HG02938 (cell line): Measurements from ENCODE around the gene DGCR6L.
"Not testable (repeated sequence)": the region's sequence is repeated elsewhere in the genome, so short reads cannot be mapped to it uniquely, and the experiment has no call there.

Experiments
- ATAC-seq: cut with Tn5 transposase; IDR thresholded peaks from one replicate; pipeline ENCODE4 v1.9.1; 2021; ENCODE audit warnings: mild to moderate bottlenecking, moderate library complexity; ENCODE audit not compliant: unreplicated experiment

DGCR6L gene

GRCh38 chr22:20278726-20279490, 41.0 kb downstream of the DGCR6L start:
- not testable (repeated sequence) for ATAC-seq

DNA sequence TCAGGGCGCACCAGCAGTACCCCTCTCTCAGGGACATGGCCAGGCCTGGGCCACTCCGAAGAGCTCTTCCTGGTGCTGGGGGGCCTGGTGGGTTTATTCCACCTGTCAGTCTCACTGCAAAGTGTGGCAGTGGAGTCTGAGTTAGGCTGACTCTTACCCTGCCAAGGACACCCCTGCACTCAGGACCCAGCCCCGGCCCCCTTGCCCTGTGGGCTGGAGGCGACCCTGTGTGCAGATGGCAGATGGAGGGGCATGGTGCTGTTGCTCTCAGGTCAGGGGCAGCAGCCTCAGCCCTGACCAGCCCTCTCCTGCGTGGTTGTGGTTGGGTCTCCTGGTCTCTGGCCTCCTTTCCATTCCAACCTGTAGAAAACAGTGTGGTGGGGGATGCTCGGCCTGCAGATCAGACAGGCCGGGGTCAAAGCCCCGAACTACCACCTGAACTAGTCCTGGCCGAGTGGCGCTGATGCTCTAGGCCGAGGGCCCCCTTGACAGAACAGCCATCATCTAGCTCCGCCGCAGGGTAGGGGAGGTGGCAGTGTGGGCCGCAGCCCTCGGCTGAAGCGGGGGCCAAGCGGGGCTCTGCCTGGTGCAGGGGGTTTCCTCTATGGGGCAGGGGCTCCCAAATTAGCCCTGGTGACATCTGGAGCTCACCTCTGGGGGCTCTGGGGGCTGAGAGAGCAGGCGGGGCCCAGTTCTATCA, 41.8 kb downstream of the DGCR6L start:
- ATAC-seq = not testable (repeated sequence)

GRCh38 chr22:20276468-20276867, 43.4 kb downstream of the DGCR6L start:
- ATAC-seq = no peak

DNA sequence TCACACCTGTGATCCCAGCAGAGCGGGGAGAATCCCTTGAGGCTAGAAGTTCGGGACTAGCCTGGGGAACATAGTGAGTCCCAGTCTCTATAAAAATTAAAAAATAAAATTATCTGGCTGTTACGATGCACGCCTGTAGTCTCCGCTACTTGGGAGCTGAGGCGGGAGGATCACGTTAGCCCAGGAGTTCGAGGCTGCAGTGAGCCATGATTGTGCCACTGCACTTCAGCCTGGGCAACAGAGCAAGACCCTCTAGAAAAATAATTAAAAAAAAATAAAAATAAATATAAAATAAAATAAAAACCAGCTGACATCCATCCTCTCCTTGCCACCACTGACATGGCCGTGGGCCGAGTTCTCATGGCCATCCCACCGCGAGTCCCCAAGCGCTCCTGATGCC, 44.0 kb downstream of the DGCR6L start:
- no peak for ATAC-seq

DNA sequence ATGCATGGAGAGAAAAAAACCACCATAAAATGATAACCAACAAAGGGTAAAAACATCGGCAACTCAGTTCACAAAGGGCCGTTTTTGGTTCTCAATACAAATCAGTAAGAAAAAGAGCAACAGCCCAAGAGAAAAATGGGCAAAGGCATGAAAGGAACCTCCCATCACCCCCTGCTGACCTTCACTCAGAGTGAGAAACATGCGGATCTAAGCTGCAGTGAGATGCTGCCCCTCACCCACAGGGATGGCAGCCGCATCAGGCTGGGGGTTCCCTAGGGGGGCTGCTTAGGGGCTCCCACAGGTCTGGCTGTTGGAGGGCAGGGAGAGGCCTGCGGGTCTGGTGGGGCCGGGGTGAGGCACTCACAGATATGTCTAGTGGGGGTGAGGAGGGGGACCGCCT, 44.5 kb downstream of the DGCR6L start:
- ATAC-seq = not testable (repeated sequence)

DNA sequence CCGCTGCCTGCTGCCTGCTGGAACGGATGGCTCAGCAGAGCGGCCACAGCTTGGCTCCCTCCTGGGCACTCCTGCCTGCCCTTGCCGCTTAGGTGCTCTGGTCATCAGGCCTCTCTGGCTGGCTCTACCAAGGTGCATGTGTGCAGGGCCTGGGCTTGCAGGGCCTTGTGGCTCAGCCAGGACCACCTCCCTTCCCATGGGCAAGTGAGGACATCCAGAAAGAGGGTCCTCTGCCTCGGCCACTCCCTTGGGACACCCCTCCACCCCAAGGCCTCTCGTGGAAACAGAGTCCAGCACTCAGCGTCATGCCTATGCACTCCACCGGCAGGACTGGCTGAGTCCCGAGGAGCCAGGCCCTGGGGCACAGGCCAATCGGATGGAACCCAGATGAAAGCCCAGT, 45.5 kb downstream of the DGCR6L start:
- ATAC-seq = not testable (repeated sequence)

GRCh38 chr22:20273758-20274181, 46.1 kb downstream of the DGCR6L start:
- no peak for ATAC-seq

GRCh38 chr22:20272700-20273099, 47.2 kb downstream of the DGCR6L start:
- no peak for ATAC-seq

DNA sequence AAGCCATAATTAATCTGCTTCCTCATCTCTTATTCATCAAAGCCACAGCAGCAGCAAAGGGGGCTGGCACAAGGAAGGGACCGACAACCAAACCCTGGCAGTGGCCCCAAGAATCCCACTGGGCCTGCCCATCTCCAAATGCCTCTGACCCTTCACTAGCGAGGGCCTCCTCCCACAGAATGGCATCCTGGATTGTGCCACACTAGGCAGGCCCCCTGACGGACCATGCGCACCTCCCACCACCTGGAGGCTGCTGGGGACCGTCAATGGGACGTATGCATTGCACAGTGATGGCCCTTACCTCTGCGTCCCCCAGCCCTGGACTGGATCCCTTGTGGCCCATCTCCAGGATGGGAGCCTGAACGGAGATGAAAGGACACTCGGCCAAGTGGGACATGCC, 47.7 kb downstream of the DGCR6L start:
- no peak for ATAC-seq

GRCh38 chr22:20271114-20271994, 48.5 kb downstream of the DGCR6L start:
- ATAC-seq = no peak

DNA sequence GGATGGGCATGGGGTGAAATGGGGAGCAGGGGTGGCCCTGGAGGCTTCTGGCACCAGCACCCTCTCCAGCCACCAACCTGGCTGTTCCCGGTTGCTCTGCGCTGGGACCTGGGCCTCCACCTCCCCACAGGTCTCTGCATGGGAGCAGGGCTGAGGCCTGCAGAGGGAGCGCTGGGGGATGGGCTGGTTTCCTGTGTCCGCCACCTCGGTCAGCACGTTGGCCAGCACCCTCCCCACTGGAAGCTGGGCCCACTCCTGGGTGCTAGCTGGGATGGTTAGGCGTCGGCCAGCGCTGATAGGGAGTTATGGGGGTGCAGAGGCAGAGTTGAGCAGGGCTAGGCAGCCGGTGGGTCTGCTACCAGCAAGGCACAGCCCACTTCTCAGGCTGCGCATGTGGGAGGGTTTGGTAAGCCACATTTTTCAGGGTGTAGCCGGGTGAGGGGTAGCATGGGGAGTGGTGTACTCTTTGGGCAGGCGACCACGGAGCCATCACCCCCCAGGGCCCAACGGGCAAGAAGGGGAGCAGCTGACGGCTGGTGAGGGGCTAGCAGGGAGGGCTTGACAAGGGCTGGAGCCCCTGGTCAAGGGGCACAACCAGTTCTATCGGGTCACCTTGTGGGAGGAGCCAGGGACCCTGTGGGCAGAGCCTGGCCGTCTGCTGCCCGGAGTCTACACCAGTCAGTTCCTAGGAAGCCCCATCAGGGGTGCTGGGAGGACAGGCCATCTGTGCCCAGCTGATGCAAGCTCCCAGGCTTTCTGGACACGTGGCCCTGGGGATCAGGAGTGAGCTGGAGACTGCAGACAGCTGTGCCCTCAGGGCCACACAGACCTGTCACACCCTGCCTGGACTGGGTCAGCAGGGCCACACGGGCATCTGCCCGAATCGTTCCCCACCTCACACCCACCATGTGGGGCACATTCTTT, 49.4 kb downstream of the DGCR6L start:
- ATAC-seq = not testable (repeated sequence)

DNA sequence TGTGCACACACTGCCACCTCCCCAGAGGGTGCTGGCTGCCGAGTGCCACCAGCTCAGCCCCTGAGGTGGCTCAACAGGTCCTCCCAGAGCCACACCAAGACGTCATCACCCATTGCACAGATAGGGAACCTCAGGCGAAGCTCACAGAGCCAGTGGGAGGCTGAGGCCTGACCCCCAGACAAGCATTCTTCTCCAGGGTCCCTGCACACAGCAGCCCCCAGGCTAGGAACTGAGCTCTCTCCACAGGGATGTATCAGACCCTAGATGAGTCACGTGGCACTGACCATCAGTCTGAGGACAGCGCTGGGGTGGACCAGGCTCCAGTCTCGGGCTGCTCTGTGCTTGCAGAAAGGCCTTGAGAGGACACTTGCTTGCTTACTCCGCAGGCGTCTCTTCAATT, 50.2 kb downstream of the DGCR6L start:
- ATAC-seq = not testable (repeated sequence)

DNA sequence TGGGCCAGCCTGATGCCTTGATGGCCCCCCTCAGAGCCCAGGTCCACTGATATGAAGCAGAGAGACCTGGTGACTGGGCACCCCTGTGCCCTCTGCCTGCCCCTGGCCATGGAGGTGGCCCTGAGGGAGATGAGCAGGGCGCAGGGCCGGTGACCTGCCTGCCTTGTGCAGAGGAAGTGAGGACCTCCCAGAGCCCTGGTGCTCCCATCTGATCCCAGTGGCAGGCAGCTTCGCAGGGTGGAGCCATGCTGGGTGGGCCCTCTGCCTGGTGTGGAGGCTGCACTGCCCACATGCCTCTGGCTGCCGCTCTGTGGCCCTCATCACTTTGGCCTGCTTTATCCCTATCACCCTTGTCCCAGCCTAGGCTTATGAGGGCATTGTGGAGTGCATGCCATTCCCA, 50.7 kb downstream of the DGCR6L start:
- ATAC-seq = not testable (repeated sequence)

DNA sequence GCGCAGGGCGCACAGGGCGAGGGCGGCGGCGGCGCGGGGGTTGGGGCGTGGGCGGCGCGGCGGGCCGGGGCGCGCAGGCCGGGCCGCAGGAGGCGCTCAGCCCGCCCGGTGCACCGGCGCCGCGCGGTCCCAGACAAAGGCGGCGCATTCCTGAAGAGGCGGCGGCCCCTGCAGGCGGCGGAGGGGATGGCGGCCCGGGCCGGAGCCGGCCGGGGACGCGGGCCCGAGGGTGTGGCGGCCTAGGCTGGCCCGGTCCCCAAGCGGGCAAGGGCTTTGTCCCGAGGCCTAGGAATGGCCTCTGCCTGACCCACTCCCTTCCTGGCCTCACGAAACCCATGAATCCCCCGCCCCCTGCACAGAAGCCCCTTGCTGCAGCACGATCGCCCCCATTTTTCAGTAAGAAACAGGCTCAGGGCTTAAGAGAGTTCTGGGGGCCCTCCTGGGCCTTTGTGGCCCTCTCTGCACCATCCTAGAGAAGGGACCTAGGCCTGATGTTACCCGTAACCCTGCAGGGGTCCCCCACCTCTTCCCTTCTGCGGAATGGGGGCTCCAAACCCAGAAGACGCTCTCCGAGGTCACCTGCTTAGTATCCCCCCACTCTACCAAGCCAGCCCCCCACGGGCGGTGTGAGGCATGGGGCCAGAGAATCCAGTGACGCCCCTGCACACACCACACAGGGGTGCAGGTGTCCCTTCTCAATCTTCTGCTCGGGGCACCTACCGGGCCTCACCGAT, 51.4 kb downstream of the DGCR6L start, which contains the start of gene RTN4R:
TSS of gene RTN4R (minus strand) at position 40 of the 734 bp plus-strand sequence. CDS start 226 bp downstream, outside the sequence.
- ATAC-seq = no peak

- ATAC-seq = no peak
These were observed 52.2 kb downstream of the DGCR6L start for GRCh38 chr22:20267441-20268278.

DNA sequence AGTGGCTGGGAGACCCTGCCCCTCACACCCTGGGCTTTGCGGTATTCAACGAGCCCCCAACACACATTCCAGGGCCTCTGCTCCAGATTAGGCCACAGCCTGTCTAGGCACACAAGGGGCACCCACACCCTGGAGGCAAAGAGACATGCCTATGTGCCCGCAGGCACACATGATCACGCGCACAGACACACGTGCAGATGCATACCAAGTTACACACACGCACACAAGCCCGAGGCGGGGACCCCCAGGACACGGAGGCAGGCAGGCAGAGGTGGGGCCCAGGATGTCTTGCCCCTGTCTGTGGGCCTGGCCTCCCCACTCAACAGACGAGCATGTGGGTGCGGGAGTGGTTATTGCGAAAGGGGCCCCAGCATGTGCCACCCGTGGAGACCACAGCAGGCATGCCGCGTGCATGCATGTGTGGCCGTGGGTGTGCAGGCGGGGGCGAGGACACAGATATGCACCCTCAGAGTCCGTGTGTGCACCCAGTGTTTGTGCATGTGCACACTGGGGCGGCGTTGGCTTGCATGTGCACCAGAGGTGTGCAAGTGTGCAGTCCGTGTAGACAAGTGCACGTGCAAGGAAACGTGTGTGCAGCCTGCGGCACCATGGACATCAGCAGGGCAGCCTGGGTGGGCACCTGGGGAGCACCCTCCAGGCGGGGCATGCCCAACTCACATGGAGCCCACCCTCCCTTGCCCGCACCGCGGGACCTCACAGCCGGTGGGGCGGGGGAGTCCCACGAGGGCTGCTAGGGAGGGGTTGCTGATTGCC, 53.0 kb downstream of the DGCR6L start:
- not testable (repeated sequence) for ATAC-seq

DNA sequence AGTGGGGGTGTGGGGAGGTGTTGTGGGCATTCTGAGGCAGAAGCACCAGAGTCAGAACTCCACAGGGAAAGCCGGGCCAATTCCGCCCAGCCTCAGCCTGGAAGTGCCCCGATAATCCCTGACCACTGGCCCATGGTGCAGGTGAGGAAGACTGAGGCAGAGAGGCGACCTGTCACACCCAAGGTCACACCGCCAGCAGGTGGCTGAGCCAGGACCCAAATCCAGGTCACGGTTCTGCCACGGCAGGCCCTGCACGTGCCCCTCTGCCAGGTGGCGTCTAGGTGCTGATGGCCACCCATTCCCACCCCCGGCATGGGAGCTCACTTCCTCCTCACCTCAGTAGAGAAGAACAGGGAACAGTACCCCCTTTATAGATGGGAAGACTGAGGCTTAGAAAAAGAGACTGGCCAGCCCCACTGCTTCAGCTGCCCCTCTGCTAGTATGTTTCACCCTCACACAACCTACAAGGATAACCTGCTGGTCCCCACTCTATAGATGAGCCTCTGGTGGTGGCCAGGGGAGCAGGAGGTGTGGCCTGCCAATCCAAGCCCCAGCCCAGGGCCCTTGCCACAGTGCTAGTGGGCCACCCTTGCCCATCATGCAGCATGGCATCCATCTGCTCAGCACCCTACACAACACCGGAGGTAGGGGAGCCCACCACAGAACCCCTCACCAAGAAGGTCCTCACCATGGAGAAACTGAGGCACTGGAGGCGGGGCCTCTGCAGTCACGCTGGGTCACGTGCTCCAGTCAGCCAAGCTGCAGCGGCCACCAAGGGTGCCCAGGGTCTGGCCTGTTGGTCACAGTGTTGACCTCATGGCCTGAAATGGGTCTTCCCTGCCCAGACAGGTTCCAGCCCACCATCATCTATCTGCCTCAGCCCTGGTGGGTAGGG, 53.8 kb downstream of the DGCR6L start:
- not testable (repeated sequence) for ATAC-seq
